Measurements from ENCODE around the gene MICAL3.

DNA sequence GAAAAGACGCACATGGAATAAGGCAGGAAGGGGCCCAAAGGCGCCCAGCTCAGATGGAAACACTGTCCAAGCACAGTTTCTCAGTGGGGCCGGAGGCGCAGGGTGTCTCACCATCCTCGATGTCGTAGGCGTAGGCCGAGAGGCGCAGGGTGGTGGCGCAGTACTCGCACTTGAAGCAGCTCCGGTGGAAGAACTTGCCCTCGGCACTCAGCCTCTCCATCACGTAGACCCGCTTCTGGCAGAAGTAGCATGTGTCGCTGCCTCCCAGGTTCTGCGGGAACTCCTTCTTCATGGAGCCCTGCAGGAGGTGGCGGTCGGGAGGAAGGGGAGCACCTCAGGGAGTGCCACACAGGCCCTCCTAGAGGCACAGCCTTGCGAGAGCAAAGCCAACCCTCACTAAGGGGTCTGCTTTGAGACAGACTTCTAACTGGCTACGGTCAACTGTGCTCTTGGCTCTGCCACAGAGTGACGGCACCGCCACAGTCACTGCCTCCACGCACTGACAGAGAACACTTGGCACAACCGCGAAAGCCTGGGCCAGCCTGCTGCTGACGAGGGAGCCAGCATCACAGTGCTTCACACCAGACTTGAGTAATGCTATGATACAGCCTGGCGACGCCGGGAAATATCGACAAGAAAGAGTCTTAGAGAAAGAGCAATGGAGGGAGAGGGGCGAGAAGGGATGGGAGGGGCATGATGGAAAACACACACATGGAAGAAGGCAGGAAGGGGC, 152.5 kb downstream of the MICAL3 start:
- TF ChIP-seq, protein P1, sequence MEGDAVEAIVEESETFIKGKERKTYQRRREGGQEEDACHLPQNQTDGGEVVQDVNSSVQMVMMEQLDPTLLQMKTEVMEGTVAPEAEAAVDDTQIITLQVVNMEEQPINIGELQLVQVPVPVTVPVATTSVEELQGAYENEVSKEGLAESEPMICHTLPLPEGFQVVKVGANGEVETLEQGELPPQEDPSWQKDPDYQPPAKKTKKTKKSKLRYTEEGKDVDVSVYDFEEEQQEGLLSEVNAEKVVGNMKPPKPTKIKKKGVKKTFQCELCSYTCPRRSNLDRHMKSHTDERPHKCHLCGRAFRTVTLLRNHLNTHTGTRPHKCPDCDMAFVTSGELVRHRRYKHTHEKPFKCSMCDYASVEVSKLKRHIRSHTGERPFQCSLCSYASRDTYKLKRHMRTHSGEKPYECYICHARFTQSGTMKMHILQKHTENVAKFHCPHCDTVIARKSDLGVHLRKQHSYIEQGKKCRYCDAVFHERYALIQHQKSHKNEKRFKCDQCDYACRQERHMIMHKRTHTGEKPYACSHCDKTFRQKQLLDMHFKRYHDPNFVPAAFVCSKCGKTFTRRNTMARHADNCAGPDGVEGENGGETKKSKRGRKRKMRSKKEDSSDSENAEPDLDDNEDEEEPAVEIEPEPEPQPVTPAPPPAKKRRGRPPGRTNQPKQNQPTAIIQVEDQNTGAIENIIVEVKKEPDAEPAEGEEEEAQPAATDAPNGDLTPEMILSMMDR (IDR thresholded peaks at IDR 0.05), result no peak
- TF ChIP-seq POLR2A (IDR thresholded peaks at IDR 0.05), result no peak
